ENCODE measurements around the gene CNTNAP5. TPM values are rescaled to one million over a fixed set of nuclear protein-coding genes. Genes with fewer than 3 reads are reported as not detected.

CNTNAP5 gene
- total RNA-seq, 1 experiment from 2014 or later, result not detected

- no peak overlapping the region for H3K27ac Mint-ChIP-seq (ENCODE audit: low read depth, unreplicated experiment)
- H3K4me3 Mint-ChIP-seq (ENCODE audit: unreplicated experiment), result no peak overlapping the region
- no peak for TF ChIP-seq CTCF (IDR thresholded peaks at IDR 0.05; ENCODE audit: unreplicated experiment)
- CTCF ChIA-PET, result interaction anchor here (1.2 kb wide), 1 partner anchor 11 kb away, joined by 3 read pairs; no protein-coding TSS in a partner anchor
- DNase-seq (ENCODE audit: unreplicated experiment), result no peak
- intact Hi-C loops (cut with micrococcal nuclease), result no loop called here
- no TSS peak for BruUV-seq (replicated peaks)
- POLR2A ChIA-PET, result interaction anchor here (0.7 kb wide), 1 partner anchor 14 kb away, joined by 3 read pairs; no protein-coding TSS in a partner anchor
- H3K27me3 Mint-ChIP-seq (ENCODE audit: insufficient read depth, unreplicated experiment), result peaks cover 12% of the 10 kb centered on the region
- peaks cover 18% of the 10 kb centered on the region for H3K9me3 Mint-ChIP-seq (ENCODE audit: unreplicated experiment)
- no peaks in the 10 kb centered on the region for H3K36me3 Mint-ChIP-seq (ENCODE audit: insufficient read depth, unreplicated experiment)
- H3K4me1 Mint-ChIP-seq (ENCODE audit: insufficient read depth, unreplicated experiment), result peaks cover 6% of the 10 kb centered on the region
Measured at GRCh38 chr2:124702777-124703176, 677.7 kb downstream of the CNTNAP5 start.

GRCh38 chr2:124704071-124704925 is 679.2 kb downstream of the CNTNAP5 start:
- H3K4me1 Mint-ChIP-seq (ENCODE audit: insufficient read depth, unreplicated experiment), result peaks cover 6% of the 10 kb centered on the region

GRCh38 chr2:124708661-124709060 is 683.6 kb downstream of the CNTNAP5 start:
- DNase-seq (ENCODE audit: unreplicated experiment), result no peak
- H3K9me3 Mint-ChIP-seq (ENCODE audit: unreplicated experiment), result peaks cover 10% of the 10 kb centered on the region
- peaks cover 12% of the 10 kb centered on the region for H3K27me3 Mint-ChIP-seq (ENCODE audit: insufficient read depth, unreplicated experiment)
- intact Hi-C loops (cut with micrococcal nuclease), result no loop called here
- no peaks in the 10 kb centered on the region for H3K4me1 Mint-ChIP-seq (ENCODE audit: insufficient read depth, unreplicated experiment)
- ChIA-PET POLR2A (no interaction called here), CTCF (no interaction called here)
- no peaks in the 10 kb centered on the region for H3K36me3 Mint-ChIP-seq (ENCODE audit: insufficient read depth, unreplicated experiment)
- BruUV-seq (replicated peaks), result no TSS peak
- TF ChIP-seq CTCF (IDR thresholded peaks at IDR 0.05; ENCODE audit: unreplicated experiment), result no peak
- no peak overlapping the region for H3K27ac Mint-ChIP-seq (ENCODE audit: low read depth, unreplicated experiment)
- no peak overlapping the region for H3K4me3 Mint-ChIP-seq (ENCODE audit: unreplicated experiment)

More at GRCh38 chr2:124704071-124704925, 679.2 kb downstream of the CNTNAP5 start:
- CTCF ChIA-PET, result no interaction called here
- intact Hi-C loops (cut with micrococcal nuclease), result no loop called here
- POLR2A ChIA-PET, result no interaction called here
- H3K9me3 Mint-ChIP-seq (ENCODE audit: unreplicated experiment), result peaks cover 18% of the 10 kb centered on the region
- BruUV-seq (replicated peaks), result no TSS peak
- H3K27ac Mint-ChIP-seq (ENCODE audit: low read depth, unreplicated experiment), result no peak overlapping the region
- no peak for TF ChIP-seq CTCF (IDR thresholded peaks at IDR 0.05; ENCODE audit: unreplicated experiment)
- H3K4me3 Mint-ChIP-seq (ENCODE audit: unreplicated experiment), result no peak overlapping the region
- DNase-seq (ENCODE audit: unreplicated experiment), result no peak
- H3K27me3 Mint-ChIP-seq (ENCODE audit: insufficient read depth, unreplicated experiment), result peaks cover 12% of the 10 kb centered on the region
- no peaks in the 10 kb centered on the region for H3K36me3 Mint-ChIP-seq (ENCODE audit: insufficient read depth, unreplicated experiment)

- Mint-ChIP-seq H3K27me3 (ENCODE audit: insufficient read depth, unreplicated experiment) (no peaks in the 10 kb centered on the region), H3K36me3 (ENCODE audit: insufficient read depth, unreplicated experiment) (no peaks in the 10 kb centered on the region), H3K4me1 (ENCODE audit: insufficient read depth, unreplicated experiment) (no peaks in the 10 kb centered on the region), H3K27ac (ENCODE audit: low read depth, unreplicated experiment) (no peak overlapping the region), H3K4me3 (ENCODE audit: unreplicated experiment) (no peak overlapping the region), H3K9me3 (ENCODE audit: unreplicated experiment) (no peaks in the 10 kb centered on the region)
- DNase-seq (ENCODE audit: unreplicated experiment), result no peak
- POLR2A ChIA-PET, result no interaction called here
- no TSS peak for BruUV-seq (replicated peaks)
- CTCF ChIA-PET, result no interaction called here
- TF ChIP-seq CTCF (IDR thresholded peaks at IDR 0.05; ENCODE audit: unreplicated experiment), result no peak
- intact Hi-C loops (cut with micrococcal nuclease), result no loop called here
Measured at GRCh38 chr2:124713969-124714368, 688.9 kb downstream of the CNTNAP5 start.
